Measurements from ENCODE around the gene BASP1. TPM values are rescaled to one million over a fixed set of nuclear protein-coding genes. Genes with fewer than 3 reads are reported as not detected.
"Not testable (repeated sequence)": the region's sequence is repeated elsewhere in the genome, so short reads cannot be mapped to it uniquely, and the experiment has no call there.

The BASP1 gene
- polyA plus RNA-seq, 3 donors: 74.1 to 90.9 (median 84.8) TPM

- no peak for DNase-seq (ENCODE audit: extremely low read depth in 1 of 11, low read depth in 9 of 11, low spot score in 4 of 11)
Observed at GRCh38 chr5:17235731-17236330, 18.4 kb downstream of the BASP1 start.

GRCh38 chr5:17238521-17239041 lies 21.1 kb downstream of the BASP1 start:
- DNase-seq (ENCODE audit: extremely low read depth in 1 of 11, low read depth in 9 of 11, low spot score in 4 of 11): no peak

- DNase-seq (ENCODE audit: extremely low read depth in 1 of 11, low read depth in 9 of 11, low spot score in 4 of 11): no peak
Observed at GRCh38 chr5:17239953-17240352, 22.5 kb downstream of the BASP1 start.

GRCh38 chr5:17240487-17240886 lies 23.1 kb downstream of the BASP1 start:
- DNase-seq (ENCODE audit: extremely low read depth in 1 of 11, low read depth in 9 of 11, low spot score in 4 of 11): no peak

- no peak for DNase-seq (ENCODE audit: extremely low read depth in 1 of 11, low read depth in 9 of 11, low spot score in 4 of 11)
Observed at GRCh38 chr5:17241635-17242034, 24.2 kb downstream of the BASP1 start.

GRCh38 chr5:17243287-17244063 lies 26.0 kb downstream of the BASP1 start:
- DNase-seq (ENCODE audit: extremely low read depth in 1 of 11, low read depth in 9 of 11, low spot score in 4 of 11): no peak

- DNase-seq (ENCODE audit: extremely low read depth in 1 of 11, low read depth in 9 of 11, low spot score in 4 of 11): no peak
Observed at GRCh38 chr5:17249029-17249634, 31.7 kb downstream of the BASP1 start.

- DNase-seq (ENCODE audit: extremely low read depth in 1 of 11, low read depth in 9 of 11, low spot score in 4 of 11): not testable (repeated sequence)
Observed at GRCh38 chr5:17249841-17250240, 32.4 kb downstream of the BASP1 start.

- no peak for DNase-seq (ENCODE audit: extremely low read depth in 1 of 11, low read depth in 9 of 11, low spot score in 4 of 11)
Observed at GRCh38 chr5:17252543-17252942, 35.1 kb downstream of the BASP1 start.

GRCh38 chr5:17255471-17256021 lies 38.1 kb downstream of the BASP1 start:
- DNase-seq (ENCODE audit: extremely low read depth in 1 of 11, low read depth in 9 of 11, low spot score in 4 of 11): no peak

GRCh38 chr5:17256171-17256570 lies 38.7 kb downstream of the BASP1 start:
- DNase-seq (ENCODE audit: extremely low read depth in 1 of 11, low read depth in 9 of 11, low spot score in 4 of 11): no peak

GRCh38 chr5:17256839-17257238 lies 39.4 kb downstream of the BASP1 start:
- DNase-seq (ENCODE audit: extremely low read depth in 1 of 11, low read depth in 9 of 11, low spot score in 4 of 11): no peak

GRCh38 chr5:17257705-17258273 lies 40.4 kb downstream of the BASP1 start:
- DNase-seq (ENCODE audit: extremely low read depth in 1 of 11, low read depth in 9 of 11, low spot score in 4 of 11): no peak

GRCh38 chr5:17258431-17258830 lies 41.0 kb downstream of the BASP1 start:
- DNase-seq (ENCODE audit: extremely low read depth in 1 of 11, low read depth in 9 of 11, low spot score in 4 of 11): no peak

GRCh38 chr5:17259012-17259411 lies 41.6 kb downstream of the BASP1 start:
- DNase-seq (ENCODE audit: extremely low read depth in 1 of 11, low read depth in 9 of 11, low spot score in 4 of 11): not testable (repeated sequence)

- no peak for DNase-seq (ENCODE audit: extremely low read depth in 1 of 11, low read depth in 9 of 11, low spot score in 4 of 11)
Observed at GRCh38 chr5:17259630-17260257, 42.3 kb downstream of the BASP1 start.

- DNase-seq (ENCODE audit: extremely low read depth in 1 of 11, low read depth in 9 of 11, low spot score in 4 of 11): no peak
Observed at GRCh38 chr5:17260549-17260948, 43.1 kb downstream of the BASP1 start.

- DNase-seq (ENCODE audit: extremely low read depth in 1 of 11, low read depth in 9 of 11, low spot score in 4 of 11): no peak
Observed at GRCh38 chr5:17261075-17261474, 43.6 kb downstream of the BASP1 start.

- no peak for DNase-seq (ENCODE audit: extremely low read depth in 1 of 11, low read depth in 9 of 11, low spot score in 4 of 11)
Observed at GRCh38 chr5:17265041-17265440, 47.6 kb downstream of the BASP1 start.

All from renal cortex interstitium (tissue), 11 donors.